Fibroblast of lung (primary cell): ENCODE data around the gene GALNT2. TPM values are rescaled to one million over a fixed set of nuclear protein-coding genes. Genes with fewer than 3 reads are reported as not detected.

Source experiments
- DNase-seq, 2 donors: peaks; one replicate each; pipeline versions ENCODE4 v3.0.0 to v3.0.0-alpha.2; 2010; ENCODE audit warnings: low read depth in 2 of 2
- H2AFZ ChIP-seq: 2 replicates; pipeline ENCODE4 v1.5.1; 2012; ENCODE audit warnings: low read length, control low read depth, inconsistent platforms
- H3K27ac ChIP-seq: 2 replicates; pipeline ENCODE4 v1.5.1; 2011; ENCODE audit warnings: low read length, control low read depth; ENCODE audit not compliant: insufficient read depth
- H3K27me3 ChIP-seq: 2 replicates; pipeline ENCODE4 v1.5.1; 2011; ENCODE audit warnings: mild to moderate bottlenecking, low read length; ENCODE audit not compliant: control insufficient read depth, insufficient read depth
- H3K36me3 ChIP-seq: 2 replicates; pipeline ENCODE4 v1.5.1; 2011; ENCODE audit warnings: low read length; ENCODE audit not compliant: control insufficient read depth, insufficient read depth
- H3K4me1 ChIP-seq: 2 replicates; pipeline ENCODE4 v1.5.1; 2011; ENCODE audit warnings: low read length; ENCODE audit not compliant: control insufficient read depth, insufficient read depth; ENCODE audit errors: extremely low read depth
- H3K4me2 ChIP-seq: 2 replicates; pipeline ENCODE4 v1.5.1; 2011; ENCODE audit warnings: low read length, control low read depth; ENCODE audit not compliant: insufficient read depth; ENCODE audit errors: extremely low read depth
- H3K4me3 ChIP-seq, 4 experiments: fragments of 200-600 bp in 1 of 4; sonication (generic) in 1 of 4; replicated peaks in 1 of 4; 2 replicates each; pipeline ENCODE4 v1.5.1; 2011 to 2016; ENCODE audit warnings: low read length in 4 of 4, low read depth in 3 of 4, mild to moderate bottlenecking in 3 of 4, control low read depth in 2 of 4, inconsistent platforms in 1 of 4, mixed read lengths in 1 of 4; ENCODE audit not compliant: insufficient read depth in 1 of 4; ENCODE audit errors: control extremely low read depth in 1 of 4
- H3K79me2 ChIP-seq: 2 replicates; pipeline ENCODE4 v1.5.1; 2012; ENCODE audit warnings: mild to moderate bottlenecking, low read length, inconsistent platforms; ENCODE audit not compliant: control insufficient read depth, insufficient read depth
- H3K9ac ChIP-seq: 2 replicates; pipeline ENCODE4 v1.5.1; 2011; ENCODE audit warnings: mild to moderate bottlenecking, low read length, control low read depth; ENCODE audit not compliant: insufficient read depth
- H3K9me3 ChIP-seq: 2 replicates; pipeline ENCODE4 v1.5.1; 2012; ENCODE audit warnings: low read depth, low read length; ENCODE audit not compliant: control insufficient read depth, insufficient read depth
- H4K20me1 ChIP-seq: 2 replicates; pipeline ENCODE4 v1.5.1; 2011; ENCODE audit warnings: low read length; ENCODE audit not compliant: control insufficient read depth, insufficient read depth; ENCODE audit errors: extremely low read depth
- EZH2 ChIP-seq: IDR thresholded peaks from 2 replicates; pipeline ENCODE4 v1.5.1; 2012; ENCODE audit warnings: low read length, control low read depth, mild to moderate bottlenecking; ENCODE audit errors: missing control alignments
- polyA plus RNA-seq, 2 donors: library from polyadenylated mRNA; depleted of rRNA in 1 of 2; stranded (reverse) in 1 of 2; unstranded in 1 of 2; fragments of >200 nt; gene quantifications; 2 replicates each; pipeline ENCODE4 v1.2.1, GENCODE V29; 2011 to 2012; ENCODE audit warnings: missing spikeins in 1 of 2
- total RNA-seq: library from RNA; depleted of rRNA; stranded (reverse); fragments of >200 nt; gene quantifications from 2 replicates; pipeline ENCODE4 v1.2.1, GENCODE V29; 2014
- TF ChIP-seq, protein P1 (sequence below), 2 donors: IDR thresholded peaks in 1 of 2; conservative IDR thresholded peaks in 1 of 2; 1 replicate in 1 of 2; 2 replicates in 1 of 2; pipeline ENCODE4 v1.5.1; 2011 to 2012; ENCODE audit warnings: low read length in 2 of 2, control low read depth in 1 of 2, inconsistent platforms in 1 of 2, low read depth in 1 of 2, mild to moderate bottlenecking in 1 of 2

Gene GALNT2
- total and polyA plus RNA-seq, 2 donors (not counting 1 experiment from before 2014, with no cell fraction given), result 106 to 115 TPM

DNA sequence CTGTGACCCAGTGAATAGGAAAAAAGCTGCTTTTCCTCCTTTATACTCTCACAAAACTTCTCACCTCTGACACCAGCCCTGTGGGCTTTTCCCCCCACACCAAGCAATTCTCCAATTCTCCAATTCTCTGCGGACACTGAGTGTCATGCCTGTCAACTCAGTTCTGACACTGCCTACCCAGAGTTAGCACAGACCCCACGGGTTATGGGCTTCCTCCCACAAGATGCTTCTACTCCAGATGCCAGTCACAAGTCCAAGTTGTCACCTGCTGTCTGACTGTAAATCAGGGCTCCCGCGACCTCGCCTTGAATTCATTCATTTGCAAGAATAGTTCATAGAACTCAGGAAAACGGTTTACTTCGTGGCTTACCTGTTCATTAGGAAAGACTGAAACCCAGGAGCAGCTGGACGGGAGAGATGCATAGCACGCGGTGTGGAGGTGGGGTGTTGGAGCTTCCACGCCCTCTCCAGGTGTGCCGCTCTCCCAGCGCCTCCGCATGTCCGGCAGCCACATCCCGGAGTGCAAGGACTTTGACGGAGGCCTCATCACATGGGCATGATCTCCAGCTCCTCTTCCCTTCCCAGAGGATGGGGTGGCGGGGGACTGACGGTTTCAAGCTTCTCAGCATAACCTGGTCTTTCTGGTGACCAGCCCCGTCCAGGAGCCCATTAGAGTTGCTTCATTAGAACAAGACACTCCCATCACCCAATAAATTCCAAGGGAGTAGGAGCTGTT, 204.4 kb downstream of the GALNT2 start:
- no peak overlapping the region for H3K4me3 ChIP-seq

DNA sequence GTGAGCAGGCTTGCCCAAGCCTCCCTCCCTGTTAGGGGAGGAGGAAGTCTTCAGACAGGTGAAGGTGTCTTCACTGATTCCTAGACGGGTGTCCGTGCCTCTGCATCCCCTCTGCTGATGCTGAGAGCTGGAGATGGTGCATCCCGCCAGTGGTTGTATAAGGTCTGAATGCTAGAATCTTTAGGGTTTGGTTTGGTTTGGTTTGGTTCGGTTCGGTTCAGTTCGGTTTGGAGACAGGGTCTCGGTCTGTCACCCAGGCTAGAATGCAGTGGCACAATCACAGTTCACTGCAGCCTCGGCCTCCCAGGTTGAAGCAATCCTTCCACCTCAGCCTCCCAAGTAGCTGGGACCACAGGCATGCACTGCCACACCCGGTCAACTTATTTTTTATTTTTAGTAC, 205.5 kb downstream of the GALNT2 start:
- Histone ChIP-seq H3K4me3 (no peak overlapping the region), H3K9ac (no peak overlapping the region), H3K79me2 (no peaks in the 10 kb centered on the region), H3K36me3 (peaks cover 12% of the 10 kb centered on the region), H4K20me1 (no peaks in the 10 kb centered on the region), H3K9me3 (no peaks in the 10 kb centered on the region), H3K4me2 (no peak overlapping the region), H3K27ac (no peak overlapping the region), H2AFZ (no peak overlapping the region), H3K27me3 (no peaks in the 10 kb centered on the region), H3K4me1 (no peaks in the 10 kb centered on the region)
- no peak for DNase-seq
- TF ChIP-seq, protein P1, sequence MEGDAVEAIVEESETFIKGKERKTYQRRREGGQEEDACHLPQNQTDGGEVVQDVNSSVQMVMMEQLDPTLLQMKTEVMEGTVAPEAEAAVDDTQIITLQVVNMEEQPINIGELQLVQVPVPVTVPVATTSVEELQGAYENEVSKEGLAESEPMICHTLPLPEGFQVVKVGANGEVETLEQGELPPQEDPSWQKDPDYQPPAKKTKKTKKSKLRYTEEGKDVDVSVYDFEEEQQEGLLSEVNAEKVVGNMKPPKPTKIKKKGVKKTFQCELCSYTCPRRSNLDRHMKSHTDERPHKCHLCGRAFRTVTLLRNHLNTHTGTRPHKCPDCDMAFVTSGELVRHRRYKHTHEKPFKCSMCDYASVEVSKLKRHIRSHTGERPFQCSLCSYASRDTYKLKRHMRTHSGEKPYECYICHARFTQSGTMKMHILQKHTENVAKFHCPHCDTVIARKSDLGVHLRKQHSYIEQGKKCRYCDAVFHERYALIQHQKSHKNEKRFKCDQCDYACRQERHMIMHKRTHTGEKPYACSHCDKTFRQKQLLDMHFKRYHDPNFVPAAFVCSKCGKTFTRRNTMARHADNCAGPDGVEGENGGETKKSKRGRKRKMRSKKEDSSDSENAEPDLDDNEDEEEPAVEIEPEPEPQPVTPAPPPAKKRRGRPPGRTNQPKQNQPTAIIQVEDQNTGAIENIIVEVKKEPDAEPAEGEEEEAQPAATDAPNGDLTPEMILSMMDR (conservative IDR thresholded peaks at IDR 0.05 in 1 of 2, IDR thresholded peaks at IDR 0.05 in 1 of 2; ENCODE audit: low read depth in 1 of 2, low read length in 2 of 2), result no peak
- no peak for TF ChIP-seq EZH2

More for the DNA sequence above, 204.4 kb downstream of the GALNT2 start:
- TF ChIP-seq, protein P1 (conservative IDR thresholded peaks at IDR 0.05 in 1 of 2, IDR thresholded peaks at IDR 0.05 in 1 of 2; ENCODE audit: low read depth in 1 of 2, low read length in 2 of 2), result no peak
- no peak for TF ChIP-seq EZH2
- H3K9me3 ChIP-seq, result no peaks in the 10 kb centered on the region
- no peaks in the 10 kb centered on the region for H3K79me2 ChIP-seq
- H2AFZ ChIP-seq, result no peak overlapping the region
- H3K36me3 ChIP-seq, result peaks cover 8% of the 10 kb centered on the region
- H3K4me1 ChIP-seq, result no peaks in the 10 kb centered on the region
- no peak overlapping the region for H3K9ac ChIP-seq
- H4K20me1 ChIP-seq, result no peaks in the 10 kb centered on the region
- H3K4me2 ChIP-seq, result no peak overlapping the region
- no peaks in the 10 kb centered on the region for H3K27me3 ChIP-seq
- DNase-seq, result no peak
- H3K27ac ChIP-seq, result no peak overlapping the region

DNA sequence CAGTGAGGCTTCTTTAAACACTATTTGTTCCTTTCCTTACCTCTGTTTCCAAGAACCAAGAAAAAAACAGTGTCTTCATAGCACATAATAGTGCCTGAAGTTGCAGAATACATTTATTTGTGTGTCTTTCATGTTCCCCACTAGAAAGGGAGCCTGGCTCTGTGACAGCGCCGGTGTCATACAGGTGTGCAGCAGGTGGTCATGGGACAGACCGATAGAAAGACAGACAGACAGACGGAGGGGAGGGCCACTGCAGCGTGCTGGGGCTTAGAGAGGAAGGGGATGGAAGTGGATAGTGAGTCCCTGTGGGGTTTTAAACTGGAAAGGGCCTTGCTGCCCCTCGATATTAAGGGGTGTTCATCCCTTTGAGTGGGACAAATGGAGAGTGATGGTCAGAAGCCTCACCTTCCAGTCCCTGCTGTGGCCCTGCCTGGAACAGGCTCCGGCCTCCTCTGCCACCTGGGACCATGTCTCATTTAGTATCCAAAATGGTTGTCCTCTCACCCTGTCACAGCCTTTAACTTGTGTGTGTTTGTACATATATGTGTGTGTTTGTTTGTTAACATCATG, 206.2 kb downstream of the GALNT2 start:
- no peaks in the 10 kb centered on the region for H4K20me1 ChIP-seq
- H3K4me1 ChIP-seq, result no peaks in the 10 kb centered on the region
- H3K9ac ChIP-seq, result no peak overlapping the region
- H3K27ac ChIP-seq, result no peak overlapping the region
- TF ChIP-seq, protein P1 (conservative IDR thresholded peaks at IDR 0.05 in 1 of 2, IDR thresholded peaks at IDR 0.05 in 1 of 2; ENCODE audit: low read depth in 1 of 2, low read length in 2 of 2), result no peak
- no peak for TF ChIP-seq EZH2
- no peak overlapping the region for H3K4me3 ChIP-seq
- no peak overlapping the region for H2AFZ ChIP-seq
- H3K9me3 ChIP-seq, result no peaks in the 10 kb centered on the region
- H3K36me3 ChIP-seq, result peaks cover 12% of the 10 kb centered on the region
- no peaks in the 10 kb centered on the region for H3K79me2 ChIP-seq
- no peak for DNase-seq
- H3K27me3 ChIP-seq, result no peaks in the 10 kb centered on the region
- H3K4me2 ChIP-seq, result no peak overlapping the region
